AG09319 (cell line): ENCODE measurements around the gene EXT2.

Experiments
- DNase-seq: peaks from one replicate; pipeline ENCODE4 v3.0.0-alpha.2; 2010; ENCODE audit warnings: low read depth; ENCODE audit errors: extremely low read depth
- CTCF ChIP-seq: IDR thresholded peaks from 2 replicates; pipeline ENCODE4 v1.5.1; 2011; ENCODE audit warnings: low read depth, mild to moderate bottlenecking, inconsistent platforms, low read length, moderate library complexity

The EXT2 gene

DNA sequence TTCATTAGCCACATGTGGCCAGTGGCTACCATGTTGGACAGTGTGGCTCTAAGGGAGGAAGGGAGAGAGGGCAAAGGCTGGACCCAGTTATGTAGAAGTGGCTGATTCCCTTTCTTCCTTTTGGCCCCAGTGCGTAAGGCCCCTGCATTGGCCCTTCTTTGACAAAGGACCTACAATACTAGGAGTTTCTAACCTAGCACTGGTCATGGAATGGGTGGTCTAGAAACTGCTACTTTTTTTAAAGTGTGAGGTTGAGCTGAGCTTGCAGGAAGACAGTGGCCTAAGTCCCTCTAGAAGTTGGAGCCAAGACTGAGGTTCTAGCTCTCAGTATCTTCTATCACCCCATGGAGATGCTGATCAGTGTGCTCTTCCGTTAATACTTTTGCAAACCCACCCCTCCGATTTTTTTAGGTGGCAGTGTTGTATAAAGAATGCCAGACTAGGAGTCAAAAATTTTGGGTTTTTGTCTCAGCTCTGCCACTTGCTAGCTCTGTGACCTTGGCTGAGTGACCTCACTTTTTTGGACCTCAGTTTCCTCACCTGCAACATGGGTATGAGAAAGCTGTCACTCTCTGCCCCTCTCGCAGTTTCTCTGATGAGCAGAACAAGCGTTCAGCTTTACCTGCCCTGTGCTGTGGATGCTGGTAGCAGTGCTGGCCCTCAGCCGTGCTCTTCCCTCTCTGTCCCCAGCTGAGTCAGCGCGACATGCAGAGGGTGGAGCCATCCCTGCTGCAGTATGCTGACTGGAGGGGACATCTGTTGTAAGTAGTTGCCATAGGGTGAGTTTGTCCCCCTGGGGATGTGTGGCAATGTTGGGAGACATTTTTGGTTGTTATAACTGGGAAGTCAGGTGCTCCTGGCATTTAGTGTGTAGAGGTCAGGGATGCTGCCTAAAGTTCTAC lies 22.5 kb upstream of the EXT2 start:
- no peak for TF ChIP-seq CTCF
- DNase-seq: no peak

- TF ChIP-seq CTCF: no peak
- DNase-seq: no peak
These were observed 16.7 kb upstream of the EXT2 start for GRCh38 chr11:44078794-44079193.

DNA sequence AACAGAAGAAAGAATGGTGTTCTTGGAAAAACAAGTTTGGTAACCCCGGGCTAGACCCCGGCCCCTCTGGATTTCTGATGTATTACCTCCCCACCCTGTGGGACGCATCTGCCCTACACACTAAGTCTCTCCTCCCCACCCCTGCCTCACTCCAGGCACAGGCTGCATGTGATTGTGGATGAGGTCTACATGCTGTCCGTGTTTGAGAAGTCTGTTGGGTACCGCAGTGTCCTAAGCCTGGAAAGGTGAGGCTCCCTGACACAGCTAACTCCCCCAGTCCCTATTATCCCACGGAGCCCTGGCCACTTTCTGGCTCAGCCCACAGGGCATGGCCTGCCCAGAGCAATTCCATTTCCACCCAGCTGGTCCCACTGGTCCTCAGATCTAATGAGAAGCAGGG lies 16.1 kb upstream of the EXT2 start:
- no peak for TF ChIP-seq CTCF
- no peak for DNase-seq

GRCh38 chr11:44080951-44081350 lies 14.5 kb upstream of the EXT2 start:
- DNase-seq: no peak
- TF ChIP-seq CTCF: no peak

- no peak for DNase-seq
- TF ChIP-seq CTCF: no peak
These were observed 12.8 kb upstream of the EXT2 start for GRCh38 chr11:44082645-44083044.

GRCh38 chr11:44083433-44083832 lies 12.0 kb upstream of the EXT2 start:
- no peak for DNase-seq
- no peak for TF ChIP-seq CTCF

- no peak for DNase-seq
- TF ChIP-seq CTCF: no peak
These were observed 11.6 kb upstream of the EXT2 start for GRCh38 chr11:44083906-44084305.
